PFSK-1 (cell line): ENCODE results near the gene AGER.

Experiments
- FOXP2 ChIP-seq: optimal IDR thresholded peaks from 2 replicates; pipeline ENCODE3; 2011; ENCODE audit warnings: borderline replicate concordance, control low read depth, inconsistent platforms; ENCODE audit not compliant: insufficient read depth; ENCODE audit errors: extremely low read length, extremely low read depth
- POLR2AphosphoS5 ChIP-seq: IDR thresholded peaks from 2 replicates; pipeline ENCODE4 v1.6.1; 2012; ENCODE audit warnings: low read depth, mild to moderate bottlenecking, control low read depth, low read length, moderate library complexity
- REST ChIP-seq, 2 experiments: IDR thresholded peaks; 2 replicates each; pipeline versions ENCODE4 v1.6.1 to v1.8.0; 2011 to 2012; ENCODE audit warnings: low read depth in 2 of 2, low read length in 2 of 2, control low read depth in 1 of 2, inconsistent platforms in 1 of 2, mild to moderate bottlenecking in 1 of 2, moderate library complexity in 1 of 2; ENCODE audit not compliant: insufficient read depth in 1 of 2
- SIN3A ChIP-seq: IDR thresholded peaks from 2 replicates; pipeline ENCODE4 v1.6.1; 2012; ENCODE audit warnings: mild to moderate bottlenecking, low read length, moderate library complexity, borderline replicate concordance; ENCODE audit not compliant: insufficient read depth
- TAF1 ChIP-seq: IDR thresholded peaks from 2 replicates; pipeline ENCODE4 v1.6.1; 2012; ENCODE audit warnings: low read length, control low read depth, borderline replicate concordance; ENCODE audit not compliant: insufficient read depth

The AGER gene

GRCh38 chr6:32190054-32190851 lies 6.2 kb upstream of the AGER start, which contains the start of gene PBX2:
PBX2 (minus strand) TSS chr6:32190202; CDS start chr6:32189915, 287 bp downstream.
- TF ChIP-seq FOXP2: no peak
- no peak for TF ChIP-seq REST (IDR thresholded peaks at IDR 0.05; ENCODE audit: insufficient read depth in 1 of 2, low read depth in 2 of 2, low read length in 2 of 2)
- TF ChIP-seq POLR2AphosphoS5: peak; percentile 47; the same call in 1 of the 2 replicates
- TF ChIP-seq SIN3A: no peak

- TF ChIP-seq POLR2AphosphoS5 (no peak), SIN3A (no peak), FOXP2 (no peak), REST (IDR thresholded peaks at IDR 0.05; ENCODE audit: insufficient read depth in 1 of 2, low read depth in 2 of 2, low read length in 2 of 2) (no peak), TAF1 (no peak)
Measured at GRCh38 chr6:32189742-32190053, 5.6 kb upstream of the AGER start.

GRCh38 chr6:32189069-32189741 lies 5.2 kb upstream of the AGER start:
- no peak for TF ChIP-seq SIN3A
- TF ChIP-seq FOXP2: no peak
- no peak for TF ChIP-seq REST (IDR thresholded peaks at IDR 0.05; ENCODE audit: insufficient read depth in 1 of 2, low read depth in 2 of 2, low read length in 2 of 2)
- no peak for TF ChIP-seq POLR2AphosphoS5
- TF ChIP-seq TAF1: no peak

- TF ChIP-seq FOXP2 (no peak), REST (IDR thresholded peaks at IDR 0.05; ENCODE audit: insufficient read depth in 1 of 2, low read depth in 2 of 2, low read length in 2 of 2) (no peak)
Measured at GRCh38 chr6:32188381-32189068, 4.5 kb upstream of the AGER start.
